ENCODE measurements around the gene SLC7A1.

The SLC7A1 gene

GRCh38 chr13:29505950-29506349, 89.5 kb downstream of the SLC7A1 start:
- DNase-seq (ENCODE audit: extremely low read depth, low read depth): no peak
- no peak overlapping the region for H3K4me3 ChIP-seq (replicated peaks; ENCODE audit: low read depth, low read length)
- TF ChIP-seq CTCF (IDR thresholded peaks at IDR 0.05; ENCODE audit: low read depth, low read length, missing control alignments): no peak

DNA sequence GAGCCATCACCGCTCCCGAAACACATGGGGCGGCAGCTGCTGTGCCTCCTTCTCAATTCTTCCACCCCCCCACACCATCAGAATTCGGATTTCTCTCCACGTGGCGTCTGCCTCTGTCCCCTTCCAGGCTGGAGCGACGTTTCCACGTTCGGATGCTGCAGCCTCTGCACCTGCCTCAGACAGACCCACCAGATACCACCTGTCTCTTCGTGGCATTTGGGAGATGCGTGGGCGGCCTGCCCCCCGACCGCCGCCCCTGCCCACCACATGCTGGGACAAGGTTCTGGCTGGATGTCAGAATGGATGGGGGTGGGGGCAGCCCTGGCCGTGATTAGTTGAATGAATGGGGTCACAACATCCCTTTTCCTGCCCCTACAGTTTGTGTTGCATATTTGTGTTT, 90.0 kb downstream of the SLC7A1 start:
- H3K4me3 ChIP-seq (replicated peaks; ENCODE audit: low read depth, low read length): no peak overlapping the region
- no peak for DNase-seq (ENCODE audit: extremely low read depth, low read depth)
- no peak for TF ChIP-seq CTCF (IDR thresholded peaks at IDR 0.05; ENCODE audit: low read depth, low read length, missing control alignments)

GRCh38 chr13:29504691-29505090, 90.8 kb downstream of the SLC7A1 start:
- TF ChIP-seq CTCF (IDR thresholded peaks at IDR 0.05; ENCODE audit: low read depth, low read length, missing control alignments): no peak
- DNase-seq (ENCODE audit: extremely low read depth, low read depth): no peak
- H3K4me3 ChIP-seq (replicated peaks; ENCODE audit: low read depth, low read length): no peak overlapping the region

DNA sequence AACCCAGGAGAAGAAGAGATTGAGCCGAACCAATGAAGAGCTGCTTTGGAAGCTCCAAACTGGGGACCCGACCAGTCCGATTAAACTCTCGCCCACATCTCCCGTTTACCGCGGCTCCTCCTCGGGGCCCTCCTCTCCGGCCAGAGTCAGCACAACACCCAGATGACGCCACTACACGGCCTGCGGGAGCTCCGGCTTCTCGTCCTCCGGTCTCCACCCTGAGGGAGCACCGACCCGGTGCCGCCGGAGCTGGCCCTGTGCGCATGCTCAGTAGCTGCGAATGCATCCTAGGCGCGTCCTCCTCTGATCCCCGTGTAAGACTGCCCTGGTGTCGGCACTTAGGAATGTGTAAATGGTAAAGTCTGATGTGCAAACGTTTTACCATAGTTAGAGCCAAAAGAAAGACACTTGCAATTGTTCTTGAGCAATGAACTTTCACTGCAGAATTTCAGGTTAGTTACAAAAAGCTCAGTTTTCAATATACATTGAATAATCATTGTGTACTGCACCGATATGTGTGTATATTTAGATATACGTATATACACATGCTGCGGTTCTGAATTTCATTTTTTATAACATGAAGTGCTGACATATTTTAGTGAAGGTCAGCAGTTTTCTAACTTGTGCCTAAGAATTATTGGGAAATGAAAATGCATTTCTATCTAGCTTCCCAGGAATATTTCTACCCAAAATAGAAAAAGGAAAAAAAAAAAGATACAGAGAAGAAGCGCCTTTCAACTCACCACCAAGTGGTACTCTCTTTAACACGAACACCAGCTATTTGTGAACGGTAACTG, 92.2 kb downstream of the SLC7A1 start:
- no peak for TF ChIP-seq CTCF (IDR thresholded peaks at IDR 0.05; ENCODE audit: low read depth, low read length, missing control alignments)
- no peak for DNase-seq (ENCODE audit: extremely low read depth, low read depth)
- H3K4me3 ChIP-seq (replicated peaks; ENCODE audit: low read depth, low read length): no peak overlapping the region

DNA sequence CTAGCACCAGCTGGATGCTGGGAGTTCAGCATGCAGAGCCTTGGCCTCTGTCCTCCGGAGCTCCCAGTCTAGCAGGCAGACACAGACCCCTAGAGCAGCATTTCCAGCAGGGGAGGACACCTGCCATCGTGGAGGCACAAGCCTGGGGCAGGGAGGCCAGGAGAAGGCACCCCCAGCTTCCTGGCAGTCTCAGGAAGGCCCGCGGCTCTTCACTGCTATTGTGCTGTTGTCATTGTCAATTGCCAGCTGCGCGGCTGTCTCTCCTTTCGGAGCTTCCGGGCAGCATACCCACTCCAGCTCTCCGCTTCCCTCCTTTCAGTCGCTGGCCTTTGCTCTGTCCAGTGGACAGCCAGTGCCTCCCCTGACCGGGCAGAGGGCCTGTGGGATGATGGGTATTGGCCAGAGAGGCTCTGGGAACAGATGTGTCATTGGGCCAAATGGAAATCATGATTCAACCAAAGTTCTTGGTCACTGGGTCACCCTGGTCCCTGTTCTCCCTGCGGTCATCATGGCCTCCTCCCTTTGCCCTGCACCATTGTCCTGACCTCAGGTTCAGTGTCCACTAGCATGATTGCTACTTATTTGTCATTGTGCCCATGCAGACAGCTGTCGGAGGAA, 93.0 kb downstream of the SLC7A1 start:
- DNase-seq (ENCODE audit: extremely low read depth, low read depth): no peak
- no peak for TF ChIP-seq CTCF (IDR thresholded peaks at IDR 0.05; ENCODE audit: low read depth, low read length, missing control alignments)

DNA sequence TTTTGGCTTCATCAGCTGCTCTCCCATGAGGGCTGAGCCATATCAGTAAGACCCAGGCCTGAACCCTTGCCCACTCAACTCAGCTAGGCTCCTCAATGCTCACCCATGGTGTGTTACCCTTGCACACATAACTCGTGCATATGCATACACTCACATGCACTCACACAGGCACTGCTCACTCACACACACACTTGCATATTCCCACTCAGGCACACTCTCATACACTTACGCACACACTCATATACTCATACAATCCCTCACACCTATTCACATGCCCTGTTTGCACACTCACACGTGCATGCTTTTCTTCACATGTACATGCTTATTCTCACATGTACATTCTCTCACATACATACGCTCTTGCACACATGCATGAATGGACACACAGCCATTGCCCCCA, 93.8 kb downstream of the SLC7A1 start:
- no peak for TF ChIP-seq CTCF (IDR thresholded peaks at IDR 0.05; ENCODE audit: low read depth, low read length, missing control alignments)
- DNase-seq (ENCODE audit: extremely low read depth, low read depth): no peak
- H3K4me3 ChIP-seq (replicated peaks; ENCODE audit: low read depth, low read length): no peak overlapping the region

More for the DNA sequence above, 93.0 kb downstream of the SLC7A1 start:
- no peak overlapping the region for H3K4me3 ChIP-seq (replicated peaks; ENCODE audit: low read depth, low read length)
